AG09319 (cell line): ENCODE measurements around the gene MPZL1.

Source experiments
- DNase-seq: peaks from one replicate; pipeline ENCODE4 v3.0.0-alpha.2; 2010; ENCODE audit warnings: low read depth; ENCODE audit errors: extremely low read depth
- CTCF ChIP-seq: IDR thresholded peaks from 2 replicates; pipeline ENCODE4 v1.5.1; 2011; ENCODE audit warnings: low read depth, mild to moderate bottlenecking, inconsistent platforms, low read length, moderate library complexity

MPZL1 gene

DNA sequence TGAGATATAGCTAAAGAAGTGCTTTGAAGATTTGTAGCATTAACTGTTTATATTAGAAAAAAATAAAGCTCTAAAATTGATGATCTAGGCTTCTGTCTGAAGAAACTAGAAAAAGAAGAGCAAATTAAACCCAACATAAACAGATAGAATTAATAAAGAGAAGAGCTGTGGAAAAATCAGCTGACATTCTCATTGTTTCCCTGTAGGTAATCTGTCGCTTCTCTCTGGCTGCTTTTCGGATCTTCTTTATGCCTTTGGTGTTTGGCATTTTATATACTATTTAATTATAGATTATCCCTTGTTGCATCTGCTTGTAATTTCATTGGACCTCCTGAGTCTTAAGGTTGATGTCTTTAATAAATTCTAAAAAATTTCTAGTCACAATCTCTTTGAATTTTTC, 59.8 kb downstream of the MPZL1 start:
- TF ChIP-seq CTCF: no peak
- no peak for DNase-seq

GRCh38 chr1:167782946-167783345, 61.2 kb downstream of the MPZL1 start:
- DNase-seq: no peak
- no peak for TF ChIP-seq CTCF

GRCh38 chr1:167784876-167785550, 63.2 kb downstream of the MPZL1 start:
- no peak for DNase-seq
- no peak for TF ChIP-seq CTCF

DNA sequence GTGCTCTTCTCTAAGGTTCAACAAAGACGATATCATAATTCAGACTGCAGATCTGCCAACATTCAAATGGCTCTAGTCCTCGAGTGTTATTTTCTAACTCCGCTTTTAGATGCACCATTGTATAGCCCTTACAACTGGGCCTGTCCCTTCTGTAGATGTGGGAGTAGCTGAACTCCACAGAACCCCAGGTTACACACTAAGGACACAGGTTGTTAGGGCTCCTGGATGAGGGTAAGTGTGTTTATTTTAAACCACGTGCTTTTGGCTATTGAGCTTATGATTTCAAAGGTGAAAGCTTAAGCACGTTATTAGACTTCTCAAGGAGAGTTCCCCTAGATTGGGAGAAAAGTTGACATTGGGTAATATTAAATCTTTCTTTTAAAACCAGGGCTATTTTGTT, 64.7 kb downstream of the MPZL1 start:
- no peak for TF ChIP-seq CTCF
- DNase-seq: no peak

DNA sequence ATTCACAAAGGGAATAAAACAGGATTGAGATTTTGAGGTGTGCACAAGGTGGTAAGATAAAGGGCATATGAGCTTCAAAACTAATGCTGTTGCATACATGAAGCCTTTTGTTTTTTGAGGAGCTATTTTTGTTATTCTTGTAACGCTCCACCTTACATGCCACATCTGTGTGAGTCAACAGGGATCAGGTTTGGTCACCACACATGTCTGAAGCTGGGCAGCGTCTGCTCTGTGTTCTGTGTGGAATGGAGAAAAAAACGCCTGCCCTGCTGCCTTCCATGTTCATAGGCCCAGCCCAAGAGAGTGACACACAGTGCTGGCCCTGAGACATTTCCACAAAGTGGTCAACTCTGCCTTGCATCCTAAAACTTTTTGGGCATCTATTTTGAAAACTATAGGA, 67.7 kb downstream of the MPZL1 start:
- no peak for TF ChIP-seq CTCF
- no peak for DNase-seq

DNA sequence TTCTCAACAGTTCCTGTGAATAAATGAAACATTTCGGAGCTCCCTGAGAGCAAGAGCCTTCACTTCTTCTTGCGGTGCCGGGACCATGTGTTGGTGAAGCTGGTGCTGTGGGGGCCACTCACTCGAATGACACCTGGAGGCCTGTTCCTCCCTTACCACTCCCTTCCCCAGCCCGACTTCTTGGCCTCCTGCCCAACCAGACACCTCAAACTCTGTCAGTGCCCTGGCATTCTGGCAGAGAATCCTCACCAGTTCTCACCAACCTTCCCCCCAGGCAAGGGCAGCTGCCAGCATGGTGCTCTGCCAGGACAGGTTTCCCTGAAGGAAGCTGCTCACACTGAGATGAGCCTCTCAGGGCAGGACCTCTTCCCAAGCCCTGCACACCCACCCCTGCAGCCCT, 68.3 kb downstream of the MPZL1 start:
- TF ChIP-seq CTCF: no peak
- no peak for DNase-seq

GRCh38 chr1:167791281-167792187, 69.8 kb downstream of the MPZL1 start:
- DNase-seq: peak; percentile 97
- peak; percentile 17; the same call in 1 of the 2 replicates for TF ChIP-seq CTCF
